Fibroblast of villous mesenchyme (primary cell): ENCODE measurements around the gene RNF141. TPM values are rescaled to one million over a fixed set of nuclear protein-coding genes. Genes with fewer than 3 reads are reported as not detected.

Source experiments
- DNase-seq: peaks from one replicate; pipeline ENCODE4 v3.0.0-alpha.2; 2010; ENCODE audit warnings: low read depth
- H3K4me3 ChIP-seq: 2 replicates; pipeline ENCODE4 v1.5.1; 2011; ENCODE audit warnings: low read depth, mild to moderate bottlenecking, low read length
- total RNA-seq: library from RNA; depleted of rRNA; stranded (reverse); fragments of >200 nt; gene quantifications from 2 replicates; pipeline ENCODE4 v1.2.3, GENCODE V29; 2012
- TF ChIP-seq, protein P1 (sequence below): IDR thresholded peaks from 2 replicates; pipeline ENCODE4 v1.5.1; 2012; ENCODE audit warnings: low read depth, mild to moderate bottlenecking, low read length; ENCODE audit not compliant: insufficient read depth

The RNF141 gene
- total RNA-seq, 1 donor = 31.1 TPM

DNA sequence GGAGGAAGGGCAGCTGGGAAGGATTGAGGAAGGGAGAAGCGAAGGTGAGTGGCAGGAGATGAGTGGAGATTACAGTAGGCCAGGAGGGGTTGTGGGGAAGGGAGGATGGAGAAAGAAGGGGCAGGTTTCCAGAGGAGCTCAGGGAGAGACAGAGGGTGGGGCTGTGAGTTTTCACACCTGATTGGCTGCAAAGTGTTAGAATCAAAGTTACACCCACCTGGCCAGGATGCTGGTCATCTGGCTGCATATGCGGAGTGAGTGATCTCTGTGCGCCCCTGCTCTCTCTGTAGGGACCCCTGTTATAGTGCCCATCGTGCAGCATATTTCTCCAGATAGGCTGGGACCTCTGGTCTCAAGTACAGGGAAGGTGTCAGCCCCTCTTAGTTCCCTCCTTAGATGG, 67.6 kb downstream of the RNF141 start:
- TF ChIP-seq, protein P1, sequence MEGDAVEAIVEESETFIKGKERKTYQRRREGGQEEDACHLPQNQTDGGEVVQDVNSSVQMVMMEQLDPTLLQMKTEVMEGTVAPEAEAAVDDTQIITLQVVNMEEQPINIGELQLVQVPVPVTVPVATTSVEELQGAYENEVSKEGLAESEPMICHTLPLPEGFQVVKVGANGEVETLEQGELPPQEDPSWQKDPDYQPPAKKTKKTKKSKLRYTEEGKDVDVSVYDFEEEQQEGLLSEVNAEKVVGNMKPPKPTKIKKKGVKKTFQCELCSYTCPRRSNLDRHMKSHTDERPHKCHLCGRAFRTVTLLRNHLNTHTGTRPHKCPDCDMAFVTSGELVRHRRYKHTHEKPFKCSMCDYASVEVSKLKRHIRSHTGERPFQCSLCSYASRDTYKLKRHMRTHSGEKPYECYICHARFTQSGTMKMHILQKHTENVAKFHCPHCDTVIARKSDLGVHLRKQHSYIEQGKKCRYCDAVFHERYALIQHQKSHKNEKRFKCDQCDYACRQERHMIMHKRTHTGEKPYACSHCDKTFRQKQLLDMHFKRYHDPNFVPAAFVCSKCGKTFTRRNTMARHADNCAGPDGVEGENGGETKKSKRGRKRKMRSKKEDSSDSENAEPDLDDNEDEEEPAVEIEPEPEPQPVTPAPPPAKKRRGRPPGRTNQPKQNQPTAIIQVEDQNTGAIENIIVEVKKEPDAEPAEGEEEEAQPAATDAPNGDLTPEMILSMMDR = no peak
- no peak for DNase-seq
- H3K4me3 ChIP-seq = no peak overlapping the region

DNA sequence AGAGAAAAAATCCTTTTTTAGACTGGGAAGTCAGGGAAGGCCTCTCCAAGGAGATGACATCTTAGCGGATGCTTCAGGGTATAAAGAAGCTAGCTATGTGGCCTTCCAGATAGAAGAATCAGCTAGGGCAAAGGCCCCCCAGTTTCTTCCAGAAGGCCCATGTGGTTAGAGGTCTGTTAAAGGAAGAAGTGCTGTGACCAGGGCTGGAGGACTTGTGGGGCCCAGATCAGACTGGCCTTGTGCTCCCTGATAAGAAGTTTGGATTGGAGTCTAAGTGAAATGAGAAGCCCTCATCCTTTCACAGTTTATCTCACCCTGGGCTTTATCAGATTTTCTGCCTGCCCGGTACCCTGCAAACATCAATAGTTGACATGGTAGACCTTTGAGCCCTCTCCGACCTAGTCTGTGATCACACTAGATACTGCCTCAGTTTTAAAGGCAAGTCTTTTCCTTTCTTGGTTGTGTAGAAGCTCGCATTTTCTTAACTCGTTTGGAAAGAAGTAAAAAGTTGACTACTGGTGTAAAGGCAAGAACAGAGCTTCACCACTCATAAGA, 78.2 kb downstream of the RNF141 start:
- DNase-seq = no peak
- no peak overlapping the region for H3K4me3 ChIP-seq
- TF ChIP-seq, protein P1 = no peak

Other genes with a start within 250 kb of the RNF141 start
- 35.0 and 41.6 TPM in 2 replicates for gene SBF2, start 247.0 kb downstream of the RNF141 start, total RNA-seq
- gene ADM, start 236.1 kb downstream of the RNF141 start, total RNA-seq = 536 and 925 TPM in 2 replicates
- 14.5 and 22.9 TPM in 2 replicates for gene AMPD3, start 85.9 kb downstream of the RNF141 start, total RNA-seq
- under 0.01 TPM in 1 of 2 replicates, not detected in the other for gene LYVE1, start 27.5 kb upstream of the RNF141 start, total RNA-seq
- gene IRAG1, start 152.6 kb upstream of the RNF141 start, total RNA-seq = 66.0 and 89.4 TPM in 2 replicates
- 20.6 and 36.7 TPM in 2 replicates for gene CTR9, start 210.1 kb upstream of the RNF141 start, total RNA-seq